Smooth muscle cell of the brain vasculature (primary cell): ENCODE measurements around the gene USP7.
"Not testable (repeated sequence)": the region's sequence is repeated elsewhere in the genome, so short reads cannot be mapped to it uniquely, and the experiment has no call there.

ENCODE experiments used
- DNase-seq: peaks from one replicate; pipeline ENCODE4 v3.0.0-alpha.2; 2012; ENCODE audit warnings: low read depth, low spot score

The USP7 gene

DNA sequence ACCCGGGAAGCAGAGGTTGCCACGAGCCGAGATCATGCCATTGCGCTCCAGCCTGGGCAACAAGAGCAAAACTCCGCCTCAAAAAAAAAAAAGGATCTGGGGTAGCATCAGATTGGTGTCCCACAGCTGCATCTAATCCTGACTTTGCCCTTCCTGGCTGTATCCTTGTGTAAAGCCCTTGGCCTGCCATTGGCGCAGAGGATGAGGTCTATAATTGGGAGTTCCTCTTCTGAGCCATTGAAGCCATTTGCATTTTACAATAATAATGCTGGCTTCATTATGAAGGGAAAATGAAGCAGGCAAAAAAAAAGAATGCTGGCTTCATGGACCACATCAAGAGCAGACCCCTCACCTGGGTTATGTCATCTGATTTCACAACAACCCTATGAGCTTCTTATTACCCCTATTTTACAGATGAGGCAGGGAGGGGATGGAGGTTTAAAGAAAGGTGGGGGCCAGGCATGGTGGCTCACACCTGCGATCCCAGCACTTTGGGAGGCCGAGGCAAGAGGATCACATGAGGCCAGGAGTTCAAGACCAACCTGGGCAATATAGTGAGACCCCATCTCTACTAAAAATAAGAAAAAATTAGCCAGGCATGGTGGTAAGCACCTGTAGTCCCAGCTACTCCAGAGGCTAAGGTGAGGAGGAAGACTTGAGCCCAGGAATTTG, 82.7 kb downstream of the USP7 start:
- no peak for DNase-seq

GRCh38 chr16:8878523-8878911, 85.2 kb downstream of the USP7 start:
- no peak for DNase-seq

DNA sequence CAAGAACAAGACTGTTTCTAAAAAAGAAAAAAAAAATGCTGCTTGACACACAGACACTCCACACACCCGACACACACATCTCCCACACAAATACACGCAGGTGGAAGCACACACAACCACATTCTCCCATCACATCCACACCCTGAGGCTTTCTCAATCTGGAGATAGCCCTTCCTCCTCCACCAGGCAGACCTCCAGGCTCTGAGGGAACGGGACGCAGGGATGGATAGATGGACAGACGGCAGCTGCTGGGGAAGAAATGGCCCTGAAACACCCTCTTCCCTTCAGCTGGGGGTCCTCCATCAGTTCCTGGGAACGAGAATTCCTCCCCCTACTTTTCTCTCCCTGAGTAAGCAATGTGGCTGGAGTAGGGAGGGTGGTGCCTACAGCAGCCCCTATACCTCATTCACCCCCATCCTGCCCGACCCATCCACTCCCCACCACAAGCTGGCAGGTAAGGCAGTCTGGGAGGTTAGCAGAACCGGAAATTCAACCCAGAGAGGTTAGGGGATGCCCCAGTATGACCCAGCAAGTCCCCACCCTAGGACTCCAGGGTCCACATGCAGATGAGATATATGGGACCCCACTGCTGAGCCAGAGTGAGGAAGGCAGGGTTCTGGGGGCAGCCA, 85.7 kb downstream of the USP7 start:
- DNase-seq = no peak

GRCh38 chr16:8875317-8875716, 88.4 kb downstream of the USP7 start:
- not testable (repeated sequence) for DNase-seq

DNA sequence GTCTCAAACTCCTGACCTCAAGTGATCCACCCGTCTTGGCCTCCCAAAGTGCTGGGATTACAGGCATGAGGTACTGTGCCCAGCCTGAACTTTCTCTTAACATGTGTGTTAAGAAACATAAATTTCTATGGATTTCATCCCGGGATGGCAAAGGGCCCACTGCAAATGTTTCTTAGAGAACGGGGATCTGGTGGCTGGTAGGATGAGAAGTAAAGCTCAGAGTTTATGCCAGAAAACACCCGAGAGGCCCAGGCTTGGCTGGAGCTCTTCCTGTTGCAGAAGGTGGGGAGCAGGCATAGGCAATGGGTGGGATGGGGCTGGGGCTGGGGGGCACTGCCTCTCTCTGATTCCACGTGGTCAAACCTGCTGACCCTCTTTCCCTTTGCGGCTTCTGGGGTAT, 89.3 kb downstream of the USP7 start:
- DNase-seq = no peak

DNA sequence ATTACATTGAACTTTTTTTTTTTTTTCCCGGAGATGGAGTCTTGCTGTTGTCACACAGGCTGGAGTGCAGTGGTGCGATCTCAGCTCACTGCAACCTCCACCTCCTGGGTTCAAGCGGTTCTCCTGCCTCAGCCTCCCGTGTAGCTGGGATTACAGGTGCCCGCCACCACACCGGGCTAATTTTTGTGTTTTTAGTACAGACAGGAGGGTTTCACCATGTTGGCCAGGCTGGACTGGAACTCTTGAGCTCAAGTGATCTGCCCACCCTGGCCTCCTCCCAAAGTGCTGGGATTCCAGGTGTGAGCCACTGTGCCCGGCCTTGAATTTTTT, 89.9 kb downstream of the USP7 start:
- not testable (repeated sequence) for DNase-seq

GRCh38 chr16:8872967-8873865, 90.5 kb downstream of the USP7 start:
- DNase-seq = no peak

- no peak for DNase-seq
Measured at GRCh38 chr16:8872071-8872470, 91.6 kb downstream of the USP7 start.

- not testable (repeated sequence) for DNase-seq
Measured at GRCh38 chr16:8869988-8870241, 93.8 kb downstream of the USP7 start.

GRCh38 chr16:8869212-8869987, 94.3 kb downstream of the USP7 start:
- DNase-seq = no peak

- no peak for DNase-seq
Measured at GRCh38 chr16:8868416-8869211, 95.1 kb downstream of the USP7 start, which contains the start of gene CARHSP1. CARHSP1 (minus strand) TSS chr16:8869006; CDS start chr16:8859328, 9,678 bp downstream.

- no peak for DNase-seq
Measured at GRCh38 chr16:8867932-8868415, 95.7 kb downstream of the USP7 start.

DNA sequence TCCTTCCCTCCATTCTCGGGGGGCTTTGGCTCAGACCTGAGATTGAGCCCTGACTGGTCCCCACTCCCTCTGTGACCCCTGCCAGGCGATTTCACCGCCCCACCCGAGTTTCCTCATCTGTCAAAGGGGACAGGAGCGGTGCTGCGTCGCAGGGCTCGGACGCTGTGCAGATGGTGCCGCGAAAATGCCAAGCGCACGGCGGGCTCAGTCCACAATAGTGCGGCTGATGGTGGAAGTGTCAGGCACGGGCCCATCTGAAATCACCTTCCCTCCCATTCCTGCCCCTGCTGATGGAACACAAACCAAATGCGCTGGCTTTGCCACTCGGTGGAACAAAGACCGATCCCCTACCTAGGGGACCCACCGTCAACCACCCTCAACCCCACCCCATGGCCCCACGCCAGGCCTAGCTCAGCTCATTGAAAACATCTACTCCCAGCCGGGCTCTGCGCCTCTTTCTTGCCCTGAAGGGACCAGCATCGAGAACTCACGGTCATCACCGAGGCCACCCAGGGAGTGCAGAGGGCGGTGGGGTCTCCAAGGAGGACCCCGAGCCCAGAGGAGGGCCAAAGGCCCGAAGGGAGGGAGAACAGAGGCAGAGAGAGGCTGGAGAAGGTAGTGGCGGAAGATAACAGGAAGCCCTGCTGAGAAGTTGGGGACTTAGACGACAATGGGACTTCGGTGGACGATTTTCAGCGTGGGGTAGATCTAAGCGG, 96.3 kb downstream of the USP7 start:
- DNase-seq = no peak

DNA sequence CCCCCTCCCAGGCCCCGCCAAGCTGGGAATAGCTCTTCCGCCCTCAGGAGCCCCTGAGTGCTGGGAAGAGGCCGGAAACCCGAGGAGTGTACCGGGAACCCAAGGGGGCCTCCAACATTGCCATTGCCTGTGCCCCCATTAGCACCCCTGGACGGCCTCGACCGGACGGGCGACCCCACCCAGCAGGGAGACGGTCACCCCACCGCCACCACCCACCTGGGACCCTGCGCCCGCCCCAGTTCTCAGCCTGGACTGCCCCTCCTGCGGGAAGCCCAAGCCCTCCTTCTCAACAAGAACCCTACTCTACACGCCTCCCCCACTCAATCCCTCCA, 96.9 kb downstream of the USP7 start:
- no peak for DNase-seq

DNA sequence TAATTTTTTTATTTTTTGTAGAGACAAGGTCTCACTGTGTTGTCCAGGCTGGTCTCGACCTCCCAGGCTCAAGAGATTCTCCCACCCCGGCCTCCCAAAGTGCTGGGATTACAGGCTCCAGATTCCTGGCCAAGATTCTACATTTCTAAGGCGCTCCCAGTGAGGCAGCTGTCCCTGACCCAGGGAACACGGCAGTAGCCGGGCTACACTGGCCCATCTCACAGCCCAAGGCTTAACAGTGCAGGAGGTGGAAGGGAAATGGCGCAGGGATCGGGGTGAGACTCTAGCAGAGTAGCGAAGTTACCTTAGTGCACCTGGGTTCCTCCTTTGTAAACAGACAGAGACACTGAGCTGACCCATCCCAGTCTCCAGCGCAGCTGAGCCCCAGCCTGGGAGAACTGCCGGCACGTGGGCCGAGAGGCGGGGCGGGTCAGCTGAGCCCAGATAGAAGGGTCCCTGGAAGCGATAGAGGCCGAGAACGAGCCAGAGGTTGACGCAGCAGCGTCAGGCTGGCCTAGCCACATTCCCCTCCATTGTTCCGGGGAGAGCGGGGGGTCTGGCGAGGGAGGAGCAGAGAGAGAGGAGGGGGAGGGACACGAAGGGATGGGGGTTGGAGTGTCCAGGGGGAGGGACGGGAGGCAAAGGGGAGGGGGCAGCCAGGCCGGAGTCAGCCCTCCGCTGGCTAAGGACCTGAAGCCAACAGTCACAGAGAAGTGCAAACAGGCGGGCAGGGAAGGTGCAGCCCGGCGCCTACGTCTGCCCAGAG, 97.4 kb downstream of the USP7 start:
- no peak for DNase-seq

GRCh38 chr16:8865145-8865882, 98.4 kb downstream of the USP7 start:
- no peak for DNase-seq

GRCh38 chr16:8864480-8865110, 99.1 kb downstream of the USP7 start:
- DNase-seq = no peak

DNA sequence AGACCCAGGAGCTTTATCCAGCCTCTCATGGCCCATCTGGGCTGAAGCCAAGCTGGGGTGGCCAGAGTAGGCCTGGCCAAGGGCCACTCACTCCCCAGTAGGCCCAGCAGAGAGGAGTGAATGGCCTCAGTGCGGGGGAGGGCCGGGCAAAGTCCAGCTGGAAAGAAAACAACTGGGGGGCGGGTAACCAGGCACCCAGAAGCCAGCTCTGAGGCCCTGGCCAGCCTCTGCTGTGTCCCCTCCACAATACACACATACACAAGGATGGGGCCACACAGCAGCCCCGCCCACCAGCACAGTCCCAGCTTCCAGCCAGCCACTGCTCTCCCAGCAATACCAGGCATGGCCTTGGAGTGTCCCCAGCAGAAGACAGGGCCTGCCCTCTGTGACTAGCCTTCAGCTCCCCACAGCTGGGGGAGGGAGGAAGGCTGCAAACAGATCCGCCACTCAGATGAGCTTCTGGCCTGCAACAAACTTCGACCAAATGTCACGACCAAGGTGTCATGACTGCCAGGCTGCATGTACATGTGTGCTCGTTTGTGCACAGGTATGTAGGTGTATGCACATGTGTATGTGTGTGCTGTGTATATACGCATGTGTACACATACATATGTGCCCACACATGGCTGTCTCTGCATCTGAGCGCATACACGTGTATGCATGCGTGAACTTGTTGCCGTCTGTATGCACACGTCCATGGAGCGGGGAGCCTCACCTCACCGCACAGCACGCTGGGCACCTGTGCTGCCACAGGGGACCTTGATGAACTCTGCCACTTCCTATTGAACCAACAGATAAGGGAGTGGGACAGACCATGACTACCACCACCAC, 99.9 kb downstream of the USP7 start:
- DNase-seq = no peak
